ENCODE results near the gene S100A5.

The S100A5 gene

GRCh38 chr1:153553830-153554541 is 13.3 kb upstream of the S100A5 start:
- Histone ChIP-seq H3K27ac (ENCODE audit: low read length) (peak overlapping the region; percentile 69), H3K4me3 (ENCODE audit: low read length in 2 of 2) (no peak overlapping the region), H3K36me3 (ENCODE audit: control insufficient read depth in 2 of 2, insufficient read depth in 2 of 2, low read length in 2 of 2) (no peaks in the 10 kb centered on the region), H3K27me3 (ENCODE audit: control insufficient read depth in 1 of 2, insufficient read depth in 2 of 2, low read length in 2 of 2) (no peaks in the 10 kb centered on the region), H3K9ac (ENCODE audit: low read length in 2 of 2) (peak overlapping the region in 1 of 2 donors; percentile 5), H3K9me3 (ENCODE audit: control insufficient read depth in 2 of 2, low read length in 2 of 2) (no peaks in the 10 kb centered on the region), H3K4me1 (ENCODE audit: control insufficient read depth, insufficient read depth, low read length) (peaks cover 26% of the 10 kb centered on the region)

GRCh38 chr1:153553096-153553495 is 12.4 kb upstream of the S100A5 start:
- Histone ChIP-seq H3K36me3 (ENCODE audit: control insufficient read depth in 2 of 2, insufficient read depth in 2 of 2, low read length in 2 of 2) (no peaks in the 10 kb centered on the region), H3K9me3 (ENCODE audit: control insufficient read depth in 2 of 2, low read length in 2 of 2) (no peaks in the 10 kb centered on the region), H3K9ac (ENCODE audit: low read length in 2 of 2) (no peak overlapping the region), H3K4me3 (ENCODE audit: low read length in 2 of 2) (no peak overlapping the region), H3K27me3 (ENCODE audit: control insufficient read depth in 1 of 2, insufficient read depth in 2 of 2, low read length in 2 of 2) (no peaks in the 10 kb centered on the region), H3K4me1 (ENCODE audit: control insufficient read depth, insufficient read depth, low read length) (peaks cover 35% of the 10 kb centered on the region), H3K27ac (ENCODE audit: low read length) (peak overlapping the region; percentile 69)

GRCh38 chr1:153552335-153552734 is 11.6 kb upstream of the S100A5 start:
- no peak overlapping the region for H3K27ac ChIP-seq (ENCODE audit: low read length)
- no peak overlapping the region for H3K9ac ChIP-seq (ENCODE audit: low read length in 2 of 2)
- H3K36me3 ChIP-seq (ENCODE audit: control insufficient read depth in 2 of 2, insufficient read depth in 2 of 2, low read length in 2 of 2) = no peaks in the 10 kb centered on the region
- H3K4me1 ChIP-seq (ENCODE audit: control insufficient read depth, insufficient read depth, low read length) = peaks cover 42% of the 10 kb centered on the region
- no peak overlapping the region for H3K4me3 ChIP-seq (ENCODE audit: low read length in 2 of 2)
- H3K27me3 ChIP-seq (ENCODE audit: control insufficient read depth in 1 of 2, insufficient read depth in 2 of 2, low read length in 2 of 2) = no peaks in the 10 kb centered on the region
- no peaks in the 10 kb centered on the region for H3K9me3 ChIP-seq (ENCODE audit: control insufficient read depth in 2 of 2, low read length in 2 of 2)

GRCh38 chr1:153550827-153551500 is 10.2 kb upstream of the S100A5 start:
- Histone ChIP-seq H3K36me3 (ENCODE audit: control insufficient read depth in 2 of 2, insufficient read depth in 2 of 2, low read length in 2 of 2) (no peaks in the 10 kb centered on the region), H3K4me3 (ENCODE audit: low read length in 2 of 2) (peak overlapping the region in 1 of 2 donors; percentile 15), H3K9me3 (ENCODE audit: control insufficient read depth in 2 of 2, low read length in 2 of 2) (no peaks in the 10 kb centered on the region), H3K27ac (ENCODE audit: low read length) (no peak overlapping the region), H3K4me1 (ENCODE audit: control insufficient read depth, insufficient read depth, low read length) (peaks cover 52% of the 10 kb centered on the region), H3K9ac (ENCODE audit: low read length in 2 of 2) (no peak overlapping the region), H3K27me3 (ENCODE audit: control insufficient read depth in 1 of 2, insufficient read depth in 2 of 2, low read length in 2 of 2) (no peaks in the 10 kb centered on the region)

- Histone ChIP-seq H3K36me3 (ENCODE audit: control insufficient read depth in 2 of 2, insufficient read depth in 2 of 2, low read length in 2 of 2) (no peaks in the 10 kb centered on the region), H3K4me3 (ENCODE audit: low read length in 2 of 2) (peak overlapping the region in 1 of 2 donors; percentile 15), H3K27me3 (ENCODE audit: control insufficient read depth in 1 of 2, insufficient read depth in 2 of 2, low read length in 2 of 2) (no peaks in the 10 kb centered on the region), H3K9me3 (ENCODE audit: control insufficient read depth in 2 of 2, low read length in 2 of 2) (no peaks in the 10 kb centered on the region), H3K27ac (ENCODE audit: low read length) (no peak overlapping the region), H3K9ac (ENCODE audit: low read length in 2 of 2) (no peak overlapping the region), H3K4me1 (ENCODE audit: control insufficient read depth, insufficient read depth, low read length) (peaks cover 58% of the 10 kb centered on the region)
These were observed 9.6 kb upstream of the S100A5 start for GRCh38 chr1:153550398-153550758.

- H3K9ac ChIP-seq (ENCODE audit: low read length in 2 of 2) = no peak overlapping the region
- H3K4me3 ChIP-seq (ENCODE audit: low read length in 2 of 2) = no peak overlapping the region
- H3K9me3 ChIP-seq (ENCODE audit: control insufficient read depth in 2 of 2, low read length in 2 of 2) = no peaks in the 10 kb centered on the region
- H3K27ac ChIP-seq (ENCODE audit: low read length) = peak overlapping the region; percentile 46
- no peaks in the 10 kb centered on the region for H3K27me3 ChIP-seq (ENCODE audit: control insufficient read depth in 1 of 2, insufficient read depth in 2 of 2, low read length in 2 of 2)
- H3K4me1 ChIP-seq (ENCODE audit: control insufficient read depth, insufficient read depth, low read length) = peaks cover 63% of the 10 kb centered on the region
- H3K36me3 ChIP-seq (ENCODE audit: control insufficient read depth in 2 of 2, insufficient read depth in 2 of 2, low read length in 2 of 2) = no peaks in the 10 kb centered on the region
These were observed 9.1 kb upstream of the S100A5 start for GRCh38 chr1:153549741-153550397.

GRCh38 chr1:153548722-153549688 is 8.3 kb upstream of the S100A5 start, which contains the start of gene S100A3:
Gene S100A3 (minus strand): TSS chr1:153549258. CDS start chr1:153548485, 773 bp downstream.
- Histone ChIP-seq H3K36me3 (ENCODE audit: control insufficient read depth in 2 of 2, insufficient read depth in 2 of 2, low read length in 2 of 2) (no peaks in the 10 kb centered on the region), H3K9me3 (ENCODE audit: control insufficient read depth in 2 of 2, low read length in 2 of 2) (no peaks in the 10 kb centered on the region), H3K27ac (ENCODE audit: low read length) (peak within 1 kb of the TSS; percentile 46), H3K4me1 (ENCODE audit: control insufficient read depth, insufficient read depth, low read length) (peaks cover 64% of the 10 kb centered on the region), H3K4me3 (ENCODE audit: low read length in 2 of 2) (no peak within 1 kb of the TSS), H3K9ac (ENCODE audit: low read length in 2 of 2) (peak within 1 kb of the TSS in 1 of 2 donors; percentile 21), H3K27me3 (ENCODE audit: control insufficient read depth in 1 of 2, insufficient read depth in 2 of 2, low read length in 2 of 2) (no peaks in the 10 kb centered on the region)

GRCh38 chr1:153547560-153548551 is 7.1 kb upstream of the S100A5 start:
- Histone ChIP-seq H3K9ac (ENCODE audit: low read length in 2 of 2) (no peak overlapping the region), H3K27ac (ENCODE audit: low read length) (no peak overlapping the region), H3K9me3 (ENCODE audit: control insufficient read depth in 2 of 2, low read length in 2 of 2) (no peaks in the 10 kb centered on the region), H3K4me1 (ENCODE audit: control insufficient read depth, insufficient read depth, low read length) (peaks cover 61% of the 10 kb centered on the region), H3K4me3 (ENCODE audit: low read length in 2 of 2) (peak overlapping the region in 1 of 2 donors; percentile 22), H3K36me3 (ENCODE audit: control insufficient read depth in 2 of 2, insufficient read depth in 2 of 2, low read length in 2 of 2) (no peaks in the 10 kb centered on the region), H3K27me3 (ENCODE audit: control insufficient read depth in 1 of 2, insufficient read depth in 2 of 2, low read length in 2 of 2) (no peaks in the 10 kb centered on the region)

- peak overlapping the region in 1 of 2 donors; percentile 29 for H3K4me3 ChIP-seq (ENCODE audit: low read length in 2 of 2)
- no peaks in the 10 kb centered on the region for H3K27me3 ChIP-seq (ENCODE audit: control insufficient read depth in 1 of 2, insufficient read depth in 2 of 2, low read length in 2 of 2)
- H3K27ac ChIP-seq (ENCODE audit: low read length) = no peak overlapping the region
- no peak overlapping the region for H3K9ac ChIP-seq (ENCODE audit: low read length in 2 of 2)
- H3K36me3 ChIP-seq (ENCODE audit: control insufficient read depth in 2 of 2, insufficient read depth in 2 of 2, low read length in 2 of 2) = no peaks in the 10 kb centered on the region
- H3K4me1 ChIP-seq (ENCODE audit: control insufficient read depth, insufficient read depth, low read length) = peaks cover 63% of the 10 kb centered on the region
- H3K9me3 ChIP-seq (ENCODE audit: control insufficient read depth in 2 of 2, low read length in 2 of 2) = no peaks in the 10 kb centered on the region
These were observed 6.2 kb upstream of the S100A5 start for GRCh38 chr1:153546796-153547559.

Measured in stomach smooth muscle (tissue), 2 donors.